SK-N-SH (cell line): ENCODE results near the gene BMAL1. TPM values are rescaled to one million over a fixed set of nuclear protein-coding genes. Genes with fewer than 3 reads are reported as not detected.

Experiments used
- CTCF ChIA-PET: fragments of 300-600, 350-600 bp; formaldehyde crosslinking; extraction: SDS; loops from one replicate; lab custom pipeline; 2021; lab: Yijun Ruan, JAX
- POLR2A ChIA-PET: fragments of 350-600 bp; sonication (Branson Sonifier 250); formaldehyde crosslinking; extraction: SDS; loops from one replicate; lab custom pipeline; 2020; ENCODE audit warnings: antibody characterized with exemption, inconsistent platforms; lab: Yijun Ruan, JAX
- DNase-seq: peaks from one replicate; pipeline ENCODE4 v3.0.0; 2012
- H2AFZ ChIP-seq: fragments of 200-600 bp; sonication (generic); 2 replicates; pipeline ENCODE4 v1.8.1; 2016; ENCODE audit warnings: antibody characterized with exemption, mild to moderate bottlenecking, low read depth
- H3F3A ChIP-seq: fragments of 200-600 bp; sonication (generic); replicated peaks from 2 replicates; pipeline ENCODE3; 2016; ENCODE audit warnings: antibody characterized with exemption, mild to moderate bottlenecking; ENCODE audit not compliant: insufficient read depth
- H3K27ac ChIP-seq, 2 experiments: fragments of 200-500 bp in 1 of 2; fragments of 200-600 bp in 1 of 2; sonication (Bioruptor generic) in 1 of 2; sonication (generic), shearing (Covaris generic) in 1 of 2; 2 replicates each; pipeline versions ENCODE4 v1.5.1 to v1.6.1; 2014 to 2016; ENCODE audit warnings: low read depth in 2 of 2, inconsistent platforms in 1 of 2, low read length in 1 of 2, mild to moderate bottlenecking in 1 of 2, mixed read lengths in 1 of 2
- H3K27me3 ChIP-seq: fragments of 200-600 bp; sonication (generic), shearing (Covaris generic); 2 replicates; pipeline ENCODE4 v1.6.1; 2016; ENCODE audit warnings: mixed run types; ENCODE audit not compliant: insufficient read depth
- H3K36me3 ChIP-seq, 2 experiments: fragments of 200-500 bp in 1 of 2; fragments of 200-600 bp in 1 of 2; sonication (Bioruptor generic) in 1 of 2; sonication (generic) in 1 of 2; replicated peaks in 1 of 2; 2 replicates each; pipeline versions ENCODE3 to v1.5.1; 2014 to 2016; ENCODE audit warnings: low read length in 1 of 2, mild to moderate bottlenecking in 1 of 2; ENCODE audit not compliant: insufficient read depth in 2 of 2, control insufficient read depth in 1 of 2
- H3K4me1 ChIP-seq, 2 experiments: fragments of 200-500 bp in 1 of 2; fragments of 200-600 bp in 1 of 2; sonication (Bioruptor generic) in 1 of 2; sonication (generic), shearing (Covaris generic) in 1 of 2; 2 replicates each; pipeline versions ENCODE4 v1.5.1 to v1.6.1; 2014 to 2016; ENCODE audit warnings: low read depth in 1 of 2, low read length in 1 of 2, mixed run types in 1 of 2; ENCODE audit not compliant: insufficient read depth in 2 of 2, control insufficient read depth in 1 of 2
- H3K4me2 ChIP-seq: fragments of 200-600 bp; sonication (generic), shearing (Covaris generic); 2 replicates; pipeline ENCODE4 v1.6.1; 2017; ENCODE audit warnings: mixed run types
- H3K4me3 ChIP-seq, 2 experiments: fragments of 200-500 bp in 1 of 2; fragments of 200-600 bp in 1 of 2; sonication (Bioruptor generic) in 1 of 2; sonication (generic), shearing (Covaris generic) in 1 of 2; 2 replicates each; pipeline versions ENCODE4 v1.5.1 to v1.8.1; 2014 to 2016; ENCODE audit warnings: low read depth in 2 of 2, inconsistent platforms in 1 of 2, low read length in 1 of 2, mild to moderate bottlenecking in 1 of 2, mixed read lengths in 1 of 2, moderate library complexity in 1 of 2
- H3K79me2 ChIP-seq: fragments of 200-600 bp; sonication (generic); 2 replicates; pipeline ENCODE4 v1.8.1; 2017; ENCODE audit warnings: mild to moderate bottlenecking; ENCODE audit not compliant: insufficient read depth
- H3K9ac ChIP-seq: fragments of 200-600 bp; sonication (generic); 2 replicates; pipeline ENCODE4 v1.6.1; 2017; ENCODE audit warnings: mixed run types
- H3K9me2 ChIP-seq: fragments of 200-600 bp; sonication (generic); 2 replicates; pipeline ENCODE4 v1.6.1; 2017; ENCODE audit warnings: mixed run types
- H3K9me3 ChIP-seq: fragments of 200-600 bp; sonication (generic); 2 replicates; pipeline ENCODE4 v1.6.1; 2017; ENCODE audit warnings: mixed run types, mild to moderate bottlenecking, moderate library complexity
- H4K20me1 ChIP-seq: fragments of 200-600 bp; sonication (generic); 2 replicates; pipeline ENCODE4 v1.6.1; 2017; ENCODE audit warnings: mild to moderate bottlenecking, mixed run types; ENCODE audit not compliant: insufficient read depth
- MXI1 ChIP-seq: IDR thresholded peaks from 2 replicates; pipeline ENCODE4 v1.6.1; 2012; ENCODE audit warnings: mild to moderate bottlenecking, low read depth, low read length, improper control_type of control experiment
- POLR2AphosphoS5 ChIP-seq: IDR thresholded peaks from 2 replicates; pipeline ENCODE4 v1.6.1; 2012; ENCODE audit warnings: low read depth, low read length
- SIN3A ChIP-seq: IDR thresholded peaks from 2 replicates; pipeline ENCODE4 v1.6.1; 2012; ENCODE audit warnings: low read depth, mild to moderate bottlenecking, low read length, moderate library complexity, borderline replicate concordance
- SMC3 ChIP-seq: IDR thresholded peaks from 2 replicates; pipeline ENCODE4 v1.6.1; 2012; ENCODE audit warnings: low read depth, low read length, improper control_type of control experiment
- WGBS: methylation state at CpG from one replicate; pipeline ENCODE4 v1.1.6; 2017; ENCODE audit warnings: low lambda C conversion rate; 5-methylcytosine and 5-hydroxymethylcytosine counted together
- polyA plus RNA-seq, 3 experiments: library from polyadenylated mRNA; depleted of rRNA; stranded (reverse); fragments of >200 nt; gene quantifications; 2 replicates each; pipeline ENCODE4 v1.2.3, GENCODE V29; 2012
- TF ChIP-seq, protein P1 (sequence below): IDR thresholded peaks from 2 replicates; pipeline ENCODE4; 2012
- TF ChIP-seq, protein P2 (sequence below): IDR thresholded peaks from 2 replicates; pipeline ENCODE4 v1.6.1; 2012; ENCODE audit warnings: mild to moderate bottlenecking, low read depth, low read length, moderate library complexity
- TF ChIP-seq, protein P3 (sequence below): IDR thresholded peaks from 2 replicates; pipeline ENCODE4 v1.4.0; 2012; ENCODE audit warnings: low read depth
- TF ChIP-seq, protein P4 (sequence below): IDR thresholded peaks from 2 replicates; pipeline ENCODE4 v1.4.0; 2012; ENCODE audit warnings: low read depth, borderline replicate concordance

Gene BMAL1
- 6.5 and 8.2 TPM in 2 replicates for polyA plus RNA-seq (2012; rRNA removed)
- 7.0 and 7.3 TPM in 2 replicates for polyA plus RNA-seq (2012; cell fraction: cytosol; rRNA removed)
- 12.0 and 14.1 TPM in 2 replicates for polyA plus RNA-seq (2012; cell fraction: nucleus; rRNA removed)

DNA sequence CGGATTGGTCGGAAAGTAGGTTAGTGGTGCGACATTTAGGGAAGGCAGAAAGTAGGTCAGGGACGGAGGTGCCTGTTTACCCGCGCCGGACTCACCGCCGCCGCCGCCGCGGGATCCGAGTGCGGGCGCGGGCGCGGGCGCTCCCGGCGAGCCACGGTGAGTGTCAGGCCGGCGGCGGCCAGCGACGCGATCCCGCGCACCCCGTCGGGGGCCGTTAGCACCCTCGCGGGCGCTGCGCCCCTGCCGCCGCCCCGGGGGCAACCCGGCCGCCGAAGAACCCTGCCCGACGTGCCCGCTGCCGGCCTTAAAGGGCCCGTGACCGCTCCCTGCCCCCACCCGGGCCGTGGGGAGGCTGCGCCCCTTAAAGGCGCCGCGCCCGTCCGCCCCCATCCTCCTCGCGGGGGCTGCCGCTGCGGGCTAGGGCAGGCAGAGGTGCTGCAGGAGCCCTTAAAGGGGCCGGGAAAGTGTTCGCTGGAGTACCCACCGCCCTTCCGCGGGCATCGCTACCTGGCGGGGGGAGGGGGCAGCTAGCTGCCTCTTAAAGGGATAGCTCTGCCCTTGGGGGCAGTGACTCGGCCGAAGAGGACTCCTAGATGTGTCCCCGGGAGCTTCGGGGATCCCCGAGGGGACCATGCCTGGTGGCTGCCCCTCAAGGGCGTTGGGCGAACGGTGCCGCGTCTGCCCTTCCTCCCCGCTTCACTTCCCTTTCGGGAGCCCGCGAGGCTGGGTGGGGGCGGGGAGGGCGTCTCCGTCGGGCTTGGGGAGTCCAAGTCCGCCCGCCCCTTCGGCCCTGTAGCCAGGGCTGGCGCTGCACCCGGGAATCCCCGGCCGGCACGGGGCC lies at the start of gene BMAL1:
TSS of gene BMAL1 (plus strand) at position 23 of the 841 bp plus-strand sequence. CDS start 76,519 bp downstream, outside the sequence.
- H3K9me2 ChIP-seq = no peaks in the 10 kb centered on the region
- 11% methylated on average over 3 of the region's 95 CpGs for WGBS
- TF ChIP-seq, protein P1, sequence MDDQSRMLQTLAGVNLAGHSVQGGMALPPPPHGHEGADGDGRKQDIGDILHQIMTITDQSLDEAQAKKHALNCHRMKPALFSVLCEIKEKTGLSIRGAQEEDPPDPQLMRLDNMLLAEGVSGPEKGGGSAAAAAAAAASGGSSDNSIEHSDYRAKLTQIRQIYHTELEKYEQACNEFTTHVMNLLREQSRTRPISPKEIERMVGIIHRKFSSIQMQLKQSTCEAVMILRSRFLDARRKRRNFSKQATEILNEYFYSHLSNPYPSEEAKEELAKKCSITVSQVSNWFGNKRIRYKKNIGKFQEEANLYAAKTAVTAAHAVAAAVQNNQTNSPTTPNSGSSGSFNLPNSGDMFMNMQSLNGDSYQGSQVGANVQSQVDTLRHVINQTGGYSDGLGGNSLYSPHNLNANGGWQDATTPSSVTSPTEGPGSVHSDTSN = no peak
- TF ChIP-seq, protein P2, sequence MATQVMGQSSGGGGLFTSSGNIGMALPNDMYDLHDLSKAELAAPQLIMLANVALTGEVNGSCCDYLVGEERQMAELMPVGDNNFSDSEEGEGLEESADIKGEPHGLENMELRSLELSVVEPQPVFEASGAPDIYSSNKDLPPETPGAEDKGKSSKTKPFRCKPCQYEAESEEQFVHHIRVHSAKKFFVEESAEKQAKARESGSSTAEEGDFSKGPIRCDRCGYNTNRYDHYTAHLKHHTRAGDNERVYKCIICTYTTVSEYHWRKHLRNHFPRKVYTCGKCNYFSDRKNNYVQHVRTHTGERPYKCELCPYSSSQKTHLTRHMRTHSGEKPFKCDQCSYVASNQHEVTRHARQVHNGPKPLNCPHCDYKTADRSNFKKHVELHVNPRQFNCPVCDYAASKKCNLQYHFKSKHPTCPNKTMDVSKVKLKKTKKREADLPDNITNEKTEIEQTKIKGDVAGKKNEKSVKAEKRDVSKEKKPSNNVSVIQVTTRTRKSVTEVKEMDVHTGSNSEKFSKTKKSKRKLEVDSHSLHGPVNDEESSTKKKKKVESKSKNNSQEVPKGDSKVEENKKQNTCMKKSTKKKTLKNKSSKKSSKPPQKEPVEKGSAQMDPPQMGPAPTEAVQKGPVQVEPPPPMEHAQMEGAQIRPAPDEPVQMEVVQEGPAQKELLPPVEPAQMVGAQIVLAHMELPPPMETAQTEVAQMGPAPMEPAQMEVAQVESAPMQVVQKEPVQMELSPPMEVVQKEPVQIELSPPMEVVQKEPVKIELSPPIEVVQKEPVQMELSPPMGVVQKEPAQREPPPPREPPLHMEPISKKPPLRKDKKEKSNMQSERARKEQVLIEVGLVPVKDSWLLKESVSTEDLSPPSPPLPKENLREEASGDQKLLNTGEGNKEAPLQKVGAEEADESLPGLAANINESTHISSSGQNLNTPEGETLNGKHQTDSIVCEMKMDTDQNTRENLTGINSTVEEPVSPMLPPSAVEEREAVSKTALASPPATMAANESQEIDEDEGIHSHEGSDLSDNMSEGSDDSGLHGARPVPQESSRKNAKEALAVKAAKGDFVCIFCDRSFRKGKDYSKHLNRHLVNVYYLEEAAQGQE = no peak
- no peak for TF ChIP-seq SIN3A
- TF ChIP-seq, protein P3, sequence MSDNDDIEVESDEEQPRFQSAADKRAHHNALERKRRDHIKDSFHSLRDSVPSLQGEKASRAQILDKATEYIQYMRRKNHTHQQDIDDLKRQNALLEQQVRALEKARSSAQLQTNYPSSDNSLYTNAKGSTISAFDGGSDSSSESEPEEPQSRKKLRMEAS = 0 out of 2 replicates have a peak, but pooled peaks have one; percentile 26
- TF ChIP-seq MXI1 = 0 out of 2 replicates have a peak, but pooled peaks have one; percentile 32
- TF ChIP-seq, protein P4, sequence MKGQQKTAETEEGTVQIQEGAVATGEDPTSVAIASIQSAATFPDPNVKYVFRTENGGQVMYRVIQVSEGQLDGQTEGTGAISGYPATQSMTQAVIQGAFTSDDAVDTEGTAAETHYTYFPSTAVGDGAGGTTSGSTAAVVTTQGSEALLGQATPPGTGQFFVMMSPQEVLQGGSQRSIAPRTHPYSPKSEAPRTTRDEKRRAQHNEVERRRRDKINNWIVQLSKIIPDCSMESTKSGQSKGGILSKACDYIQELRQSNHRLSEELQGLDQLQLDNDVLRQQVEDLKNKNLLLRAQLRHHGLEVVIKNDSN = no peak
- H3K9ac ChIP-seq = peak within 1 kb of the TSS; percentile 75; the same call in 1 of the 2 replicates
- peaks cover 34% of the 10 kb centered on the region; the same call in 1 of the 2 replicates for H3K79me2 ChIP-seq
- H3K4me2 ChIP-seq = peak within 1 kb of the TSS; percentile 91
- DNase-seq = peak; percentile 78
- peak within 1 kb of the TSS; percentile 76 to 88 for H3K4me3 ChIP-seq
- peak within 1 kb of the TSS; percentile 75 for H2AFZ ChIP-seq
- H3K27ac ChIP-seq = peak within 1 kb of the TSS; percentile 74 to 82
- peaks cover 0 to 15% of the 10 kb centered on the region in 2 experiments; a peak in 2 of 4 replicates for H3K4me1 ChIP-seq
- ChIA-PET CTCF (interaction anchor here (0.8 to 4.8 kb wide), 10 partner anchors 18 to 71 kb away, joined by 3 to 36 read pairs (median 4); no protein-coding TSS in a partner anchor), POLR2A (no interaction called here)
- H4K20me1 ChIP-seq = peaks cover 6% of the 10 kb centered on the region; the same call in 1 of the 2 replicates
- no peaks in the 10 kb centered on the region for H3K9me3 ChIP-seq
- H3K36me3 ChIP-seq = no peaks in the 10 kb centered on the region
- no peaks in the 10 kb centered on the region for H3K27me3 ChIP-seq
- H3F3A ChIP-seq = peaks cover 8% of the 10 kb centered on the region

DNA sequence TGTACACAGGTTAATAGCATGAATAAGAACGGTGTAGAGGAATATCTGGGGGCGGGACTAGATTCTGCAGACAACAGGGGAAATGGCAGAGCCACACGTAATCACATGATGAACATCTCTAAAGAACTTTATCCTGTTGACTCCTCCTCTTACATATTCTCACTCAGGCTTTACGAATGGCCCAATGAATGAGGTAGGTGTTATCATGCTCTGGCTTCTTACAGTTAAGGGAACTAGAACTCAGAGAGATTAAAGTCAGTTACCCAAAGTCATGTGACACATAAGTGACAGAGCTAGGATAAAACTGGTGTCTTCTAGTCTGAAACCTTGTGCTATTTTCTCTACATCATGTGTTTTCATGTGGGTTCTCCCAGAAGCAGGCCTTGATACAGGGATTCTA lies 49.0 kb upstream of the BMAL1 start:
- WGBS = 86% methylated on average over 4 of the region's 4 CpGs
- Histone ChIP-seq H3K9ac (no peak overlapping the region), H3K27ac (no peak overlapping the region), H3K4me3 (no peak overlapping the region), H4K20me1 (no peaks in the 10 kb centered on the region), H3K9me3 (no peaks in the 10 kb centered on the region), H3K4me2 (no peak overlapping the region), H3K36me3 (no peaks in the 10 kb centered on the region), H3K9me2 (no peaks in the 10 kb centered on the region), H3K4me1 (peaks cover under 1 to 3% of the 10 kb centered on the region in 2 experiments; a peak in 2 of 4 replicates), H3F3A (peaks cover 14% of the 10 kb centered on the region), H3K27me3 (no peaks in the 10 kb centered on the region), H3K79me2 (no peaks in the 10 kb centered on the region), H2AFZ (no peak overlapping the region)
- ChIA-PET POLR2A (no interaction called here), CTCF (interaction anchor here (0.6 to 4.1 kb wide), 4 partner anchors 10 to 942 kb away, joined by 3 to 27 read pairs (median 11); no protein-coding TSS in a partner anchor)
- DNase-seq = no peak
- TF ChIP-seq SMC3 = no peak
- TF ChIP-seq POLR2AphosphoS5 = no peak
